HG03135 (cell line): ENCODE data around the gene STAB2.
"Not testable (repeated sequence)": the region's sequence is repeated elsewhere in the genome, so short reads cannot be mapped to it uniquely, and the experiment has no call there.

Source experiments
- ATAC-seq: cut with Tn5 transposase; IDR thresholded peaks from one replicate; pipeline ENCODE4 v1.9.1; 2021; ENCODE audit warnings: mild to moderate bottlenecking, moderate library complexity; ENCODE audit not compliant: unreplicated experiment

Gene STAB2

GRCh38 chr12:103805655-103806360, 218.7 kb downstream of the STAB2 start:
- no peak for ATAC-seq

DNA sequence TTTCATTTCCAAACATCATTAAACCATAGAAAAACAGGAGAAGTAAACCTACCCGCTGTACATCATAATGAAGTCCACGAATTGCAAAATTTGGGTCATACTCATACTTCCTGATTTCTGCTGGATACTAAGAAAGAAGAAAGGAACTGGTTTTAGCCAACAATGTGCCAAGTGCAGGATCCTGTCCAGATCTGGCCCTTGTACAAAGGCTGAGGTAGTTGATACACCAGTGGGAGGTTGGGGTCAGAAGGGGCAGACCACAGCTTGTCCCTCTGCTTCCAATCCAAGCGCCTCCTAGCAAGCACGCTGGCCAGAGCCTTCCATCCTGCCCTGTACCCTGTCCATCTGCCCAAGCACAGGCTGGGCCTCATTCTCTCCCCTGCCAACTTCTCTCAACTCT, 219.7 kb downstream of the STAB2 start:
- ATAC-seq: no peak

DNA sequence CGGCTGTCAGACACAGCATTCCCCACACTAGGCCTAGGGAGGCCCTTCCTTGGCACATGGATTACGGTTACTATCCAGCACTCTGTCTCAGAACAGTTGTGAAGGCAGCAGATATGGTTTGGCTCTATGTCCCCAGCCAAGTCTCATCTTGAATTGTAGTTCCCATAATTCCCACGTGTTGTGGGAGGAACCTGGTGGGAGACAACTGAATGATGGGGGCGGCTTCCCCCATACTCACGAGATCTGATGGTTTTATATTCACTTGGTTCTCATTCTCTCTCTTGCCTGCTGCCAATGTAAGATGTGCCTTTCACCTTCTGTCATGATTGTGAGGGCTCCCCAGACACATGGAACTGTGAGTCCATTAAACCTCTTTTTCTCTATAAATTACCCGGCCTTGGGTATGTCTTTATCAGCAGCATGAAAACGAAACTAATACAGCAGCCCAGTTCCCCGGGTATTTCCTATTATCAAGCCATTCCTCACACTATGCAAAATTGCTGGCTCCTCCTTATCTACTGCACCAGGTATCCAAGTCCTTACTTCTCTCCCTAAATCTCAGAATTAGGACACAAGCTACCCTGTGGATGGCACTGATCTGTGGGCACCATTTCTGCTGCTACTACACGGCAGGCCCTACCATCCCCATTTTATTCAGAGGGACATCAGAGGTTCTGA, 220.6 kb downstream of the STAB2 start:
- ATAC-seq: no peak

GRCh38 chr12:103808239-103808880, 221.3 kb downstream of the STAB2 start:
- ATAC-seq: no peak

DNA sequence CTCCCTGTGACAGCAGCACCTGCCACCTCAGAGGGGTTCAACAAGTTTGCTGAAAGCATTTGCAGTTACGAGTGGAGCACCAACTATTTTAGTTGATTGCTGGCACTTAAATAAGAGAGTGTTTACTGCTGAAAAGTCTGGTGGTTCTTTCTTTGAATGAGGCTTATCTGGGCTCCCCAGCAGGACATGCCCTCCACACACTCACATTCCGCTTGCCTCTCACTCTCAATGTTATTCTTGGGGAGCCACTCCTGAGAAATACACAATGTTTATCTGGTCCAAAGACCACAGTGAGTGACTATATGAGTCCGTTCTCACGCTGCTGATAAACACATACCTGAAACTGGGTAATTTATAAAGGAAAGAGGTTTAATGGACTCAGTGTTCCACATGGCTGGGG, 222.1 kb downstream of the STAB2 start:
- no peak for ATAC-seq

GRCh38 chr12:103809639-103810038, 222.6 kb downstream of the STAB2 start:
- not testable (repeated sequence) for ATAC-seq

GRCh38 chr12:103810111-103810510, 223.0 kb downstream of the STAB2 start:
- ATAC-seq: no peak

- ATAC-seq: no peak
Observed at GRCh38 chr12:103811791-103812190, 224.7 kb downstream of the STAB2 start.

GRCh38 chr12:103812789-103813188, 225.7 kb downstream of the STAB2 start:
- ATAC-seq: no peak

DNA sequence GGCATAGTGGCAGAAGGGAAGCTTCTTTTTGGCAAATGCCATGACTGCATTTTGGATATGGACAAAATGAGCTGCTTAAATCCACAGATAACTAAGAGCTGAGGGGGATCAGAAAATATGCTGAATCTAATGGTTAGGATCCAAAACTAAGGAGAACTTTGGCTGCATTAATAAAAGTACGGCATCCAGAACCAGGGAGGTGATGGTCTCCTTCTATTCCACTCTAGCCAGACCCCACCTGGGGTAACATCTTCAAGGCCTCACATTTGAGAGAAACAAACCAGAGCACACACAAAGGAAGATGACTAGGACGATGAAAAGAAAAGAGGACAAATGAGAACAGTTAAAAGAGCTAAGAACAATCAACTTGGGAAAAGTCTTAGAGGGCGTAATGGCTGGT, 226.4 kb downstream of the STAB2 start:
- ATAC-seq: no peak

- no peak for ATAC-seq
Observed at GRCh38 chr12:103813949-103814348, 226.9 kb downstream of the STAB2 start.

GRCh38 chr12:103814436-103814835, 227.4 kb downstream of the STAB2 start:
- no peak for ATAC-seq
